MM.1S (cell line): ENCODE measurements around the gene POFUT2.

Experiments used
- EZH2 ChIP-seq: fragments of 300-600 bp; sonication (generic); optimal IDR thresholded peaks from 2 replicates; pipeline ENCODE3; 2017; ENCODE audit warnings: low read depth, mild to moderate bottlenecking, antibody characterized with exemption, low read length, mixed read lengths
- TF ChIP-seq, protein P1 (sequence below): fragments of 300-600 bp; sonication (generic); IDR thresholded peaks from 2 replicates; pipeline ENCODE4 v1.5.1; 2016; ENCODE audit warnings: antibody characterized with exemption, low read length, mixed read lengths

DNA sequence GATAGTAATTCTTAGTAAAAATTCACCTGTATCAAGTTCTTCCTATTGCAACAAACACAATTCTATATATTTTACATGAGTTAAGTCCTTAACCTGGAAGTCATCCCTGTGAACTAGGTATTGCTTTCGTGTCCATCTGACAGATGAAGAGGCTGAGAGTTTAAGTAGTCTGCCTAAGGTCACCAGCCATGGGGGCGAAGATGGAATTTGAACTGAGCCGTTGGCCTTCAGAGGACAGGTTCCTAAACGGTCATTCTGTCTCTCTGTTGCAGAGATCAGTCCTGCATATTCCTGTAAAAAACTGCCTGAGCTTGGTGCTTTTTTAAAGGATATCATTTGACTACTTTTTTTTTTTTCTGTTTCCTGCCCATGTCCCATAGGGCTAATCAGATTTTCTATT is 10.2 kb upstream of the POFUT2 start:
- TF ChIP-seq, protein P1, sequence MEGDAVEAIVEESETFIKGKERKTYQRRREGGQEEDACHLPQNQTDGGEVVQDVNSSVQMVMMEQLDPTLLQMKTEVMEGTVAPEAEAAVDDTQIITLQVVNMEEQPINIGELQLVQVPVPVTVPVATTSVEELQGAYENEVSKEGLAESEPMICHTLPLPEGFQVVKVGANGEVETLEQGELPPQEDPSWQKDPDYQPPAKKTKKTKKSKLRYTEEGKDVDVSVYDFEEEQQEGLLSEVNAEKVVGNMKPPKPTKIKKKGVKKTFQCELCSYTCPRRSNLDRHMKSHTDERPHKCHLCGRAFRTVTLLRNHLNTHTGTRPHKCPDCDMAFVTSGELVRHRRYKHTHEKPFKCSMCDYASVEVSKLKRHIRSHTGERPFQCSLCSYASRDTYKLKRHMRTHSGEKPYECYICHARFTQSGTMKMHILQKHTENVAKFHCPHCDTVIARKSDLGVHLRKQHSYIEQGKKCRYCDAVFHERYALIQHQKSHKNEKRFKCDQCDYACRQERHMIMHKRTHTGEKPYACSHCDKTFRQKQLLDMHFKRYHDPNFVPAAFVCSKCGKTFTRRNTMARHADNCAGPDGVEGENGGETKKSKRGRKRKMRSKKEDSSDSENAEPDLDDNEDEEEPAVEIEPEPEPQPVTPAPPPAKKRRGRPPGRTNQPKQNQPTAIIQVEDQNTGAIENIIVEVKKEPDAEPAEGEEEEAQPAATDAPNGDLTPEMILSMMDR = no peak
- no peak for TF ChIP-seq EZH2
